HL-60 (cell line): ENCODE data around the gene NOX5.

Experiments used
- DNase-seq, 2 experiments: peaks; one replicate each; pipeline ENCODE4 v3.0.0-alpha.2; 2010 to 2020; ENCODE audit warnings: low read depth in 1 of 2, low spot score in 1 of 2
- H3K27ac ChIP-seq: fragments of 250-450 bp; sonication (Bioruptor Pico); replicated peaks from 2 replicates; pipeline ENCODE4 v1.5.1; 2020; ENCODE audit warnings: mild to moderate bottlenecking, moderate library complexity
- H3K27me3 ChIP-seq: fragments of 250-450 bp; sonication (Bioruptor Pico); 2 replicates; pipeline ENCODE4 v1.5.1; 2021; ENCODE audit warnings: mild to moderate bottlenecking, moderate library complexity; ENCODE audit not compliant: insufficient read depth, poor library complexity, severe bottlenecking
- H3K4me3 ChIP-seq: replicated peaks from 2 replicates; pipeline ENCODE4 v1.5.1; 2011; ENCODE audit warnings: mild to moderate bottlenecking, control low read depth, low read length; ENCODE audit not compliant: insufficient read depth
- CTCF ChIP-seq: IDR thresholded peaks from one replicate; pipeline ENCODE4 v1.5.1; 2011; ENCODE audit warnings: low read length, control low read depth, inconsistent platforms; ENCODE audit not compliant: insufficient read depth
- GABPA ChIP-seq: IDR thresholded peaks from 2 replicates; pipeline ENCODE4 v1.6.1; 2012; ENCODE audit warnings: low read depth
- POLR2AphosphoS5 ChIP-seq: IDR thresholded peaks from 2 replicates; pipeline ENCODE4 v1.6.1; 2012; ENCODE audit warnings: low read depth
- REST ChIP-seq: IDR thresholded peaks from 2 replicates; pipeline ENCODE4 v1.6.1; 2012; ENCODE audit warnings: low read depth; ENCODE audit not compliant: insufficient replicate concordance
- SPI1 ChIP-seq: IDR thresholded peaks from 2 replicates; pipeline ENCODE4 v1.6.1; 2012; ENCODE audit warnings: low read depth, mild to moderate bottlenecking, borderline replicate concordance

The NOX5 gene

GRCh38 chr15:68992696-68993095 lies 21.8 kb upstream of the NOX5 start:
- H3K4me3 ChIP-seq = no peak overlapping the region
- H3K27me3 ChIP-seq = no peaks in the 10 kb centered on the region
- no peak for DNase-seq
- H3K27ac ChIP-seq = no peak overlapping the region
- no peak for TF ChIP-seq POLR2AphosphoS5
- TF ChIP-seq SPI1 = no peak
- TF ChIP-seq REST = no peak
- no peak for TF ChIP-seq CTCF
- TF ChIP-seq GABPA = no peak

GRCh38 chr15:68993276-68993675 lies 21.2 kb upstream of the NOX5 start:
- H3K27ac ChIP-seq = no peak overlapping the region
- no peak overlapping the region for H3K4me3 ChIP-seq
- TF ChIP-seq SPI1 (no peak), POLR2AphosphoS5 (no peak), GABPA (no peak), REST (no peak), CTCF (no peak)
- no peaks in the 10 kb centered on the region for H3K27me3 ChIP-seq
- DNase-seq = no peak

- Histone ChIP-seq H3K27ac (no peak overlapping the region), H3K4me3 (no peak overlapping the region), H3K27me3 (no peaks in the 10 kb centered on the region)
- no peak for DNase-seq
- no peak for TF ChIP-seq CTCF
- no peak for TF ChIP-seq GABPA
- TF ChIP-seq SPI1 = no peak
- no peak for TF ChIP-seq POLR2AphosphoS5
- no peak for TF ChIP-seq REST
These were observed 20.3 kb upstream of the NOX5 start for GRCh38 chr15:68994149-68994548.
